Heart right ventricle (tissue), 16 donors: Measurements from ENCODE around the gene LY6G5B. TPM values are rescaled to one million over a fixed set of nuclear protein-coding genes. Genes with fewer than 3 reads are reported as not detected.

Source experiments
- ATAC-seq, 8 donors: fragments of 200-7000 bp; cut with Tn5 transposase; one replicate each; pipeline ENCODE4 v1.9.1; 2020; ENCODE audit warnings: mild to moderate bottlenecking in 8 of 8, moderate library complexity in 8 of 8, moderate number of reproducible peaks in 1 of 8
- DNase-seq, 2 donors: peaks; one replicate each; pipeline ENCODE4 v3.0.0-alpha.2; 2020
- H3K27ac ChIP-seq, 10 donors: fragments of 200-600 bp; sonication (generic) in 2 of 10; one replicate each; pipeline versions ENCODE4 v1.5.0 to v1.8.0; 2020 to 2022; ENCODE audit warnings: mild to moderate bottlenecking in 3 of 10
- H3K27me3 ChIP-seq, 7 donors: fragments of 200-600 bp; one replicate each; pipeline ENCODE4 v1.8.0; 2021 to 2022; ENCODE audit warnings: mild to moderate bottlenecking in 2 of 7
- H3K36me3 ChIP-seq, 9 donors: fragments of 200-600 bp; sonication (generic) in 1 of 9; one replicate each; pipeline versions ENCODE4 v1.5.0 to v1.8.0; 2020 to 2022; ENCODE audit warnings: mild to moderate bottlenecking in 2 of 9
- H3K4me1 ChIP-seq, 9 donors: fragments of 200-600 bp; sonication (generic) in 1 of 9; one replicate each; pipeline versions ENCODE4 v1.5.0 to v1.8.0; 2020 to 2022; ENCODE audit warnings: mild to moderate bottlenecking in 4 of 9
- H3K4me3 ChIP-seq, 10 donors: fragments of 200-600 bp; sonication (generic) in 2 of 10; one replicate each; pipeline versions ENCODE4 v1.5.0 to v1.8.0; 2020 to 2022; ENCODE audit warnings: mild to moderate bottlenecking in 7 of 10, moderate library complexity in 2 of 10
- H3K9me3 ChIP-seq, 11 donors: fragments of 200-600 bp in 10 of 11; sonication (generic) in 2 of 11; one replicate each; pipeline versions ENCODE4 v1.5.0 to v1.8.0; 2013 to 2022; ENCODE audit warnings: mild to moderate bottlenecking in 2 of 11, control low read depth in 1 of 11, moderate library complexity in 1 of 11
- WGBS, 2 donors: extraction: QIAGEN DNeasy Blood & Tissue Kit; methylation state at CpG; one replicate each; pipeline ENCODE4 v1.1.7; 2013; ENCODE audit warnings: inconsistent platforms in 1 of 2; 5-methylcytosine and 5-hydroxymethylcytosine counted together
- intact Hi-C, 10 donors: fragments of 100-400 bp; cut with DNase I; formaldehyde crosslinking; loops; one replicate each; pipeline versions ENCODE4 v1.11.1 to v1.14.2; 2022
- polyA plus RNA-seq, 2 donors: library from polyadenylated mRNA; stranded (reverse); fragments of 200-250 nt; gene quantifications; one replicate each; pipeline ENCODE4 v1.2.3, GENCODE V29; 2013
- total RNA-seq, 10 donors: library from RNA; stranded (reverse); fragmentation: NEBNext Ultra II Directional in 3 of 10; extraction: Animal tissue kit (Norgen Biotek cat#: 25700) in 3 of 10; gene quantifications; one replicate each; pipeline versions ENCODE4 v1.2.1 to v1.2.4, GENCODE V29; 2021 to 2023
- TF ChIP-seq, protein P1 (sequence below), 9 donors: fragments of 200-600 bp; sonication (generic) in 2 of 9; IDR thresholded peaks; one replicate each; pipeline versions ENCODE4 v1.5.0 to v1.8.0; 2021 to 2022; ENCODE audit warnings: antibody characterized with exemption in 9 of 9, mild to moderate bottlenecking in 5 of 9, moderate library complexity in 1 of 9
- donor health status: Arrhythmogenic right ventricular cardiomyopathy.
- donor health status: ischemic (EF 13 %, LVEDD 7.1; RV severe dilation, severe dysfunction).
- donor health status: healthy with polysubstance abuse.
- donor health status: DM: no; HTN: yes; CAD: no.
- donor health status: DM: no; HTN: no; CAD: no.
- donor health status: ischemic (EF 25% LVEDD 6.9; RV normal size, moderate dysfunction).
- donor health status: ischemic (EF 25% LVEDD 5.7; RV mildly dilated, moderate dysfunction).
- donor health status: healthy.
- donor health status: DM: yes; HTN: yes; CAD: no.
- donor health status: Ischemic cardiomyopathy.
- donor health status: ischemic (EF 35%, LVEDD 5.7; RV mildly dilated, moderate dysfunction).
- donor health status: nonischemic (EF 11% LVEDD 7.7; RV severe dilation, severe dysfunction).
- donor health status: DM: yes; HTN: yes; CAD: no.
- donor health status: PGD.
- donor health status: ischemic (EF 29% LVEDD 5.4; RV normal size, mild dysfunction).
- donor health status: nonischemic (EF 23%, LVEDD 6.1; RV moderate dilation, normal function).

Gene LY6G5B
- total and polyA plus RNA-seq, 12 donors: 2.4 to 7.3 (median 3.8) TPM

DNA sequence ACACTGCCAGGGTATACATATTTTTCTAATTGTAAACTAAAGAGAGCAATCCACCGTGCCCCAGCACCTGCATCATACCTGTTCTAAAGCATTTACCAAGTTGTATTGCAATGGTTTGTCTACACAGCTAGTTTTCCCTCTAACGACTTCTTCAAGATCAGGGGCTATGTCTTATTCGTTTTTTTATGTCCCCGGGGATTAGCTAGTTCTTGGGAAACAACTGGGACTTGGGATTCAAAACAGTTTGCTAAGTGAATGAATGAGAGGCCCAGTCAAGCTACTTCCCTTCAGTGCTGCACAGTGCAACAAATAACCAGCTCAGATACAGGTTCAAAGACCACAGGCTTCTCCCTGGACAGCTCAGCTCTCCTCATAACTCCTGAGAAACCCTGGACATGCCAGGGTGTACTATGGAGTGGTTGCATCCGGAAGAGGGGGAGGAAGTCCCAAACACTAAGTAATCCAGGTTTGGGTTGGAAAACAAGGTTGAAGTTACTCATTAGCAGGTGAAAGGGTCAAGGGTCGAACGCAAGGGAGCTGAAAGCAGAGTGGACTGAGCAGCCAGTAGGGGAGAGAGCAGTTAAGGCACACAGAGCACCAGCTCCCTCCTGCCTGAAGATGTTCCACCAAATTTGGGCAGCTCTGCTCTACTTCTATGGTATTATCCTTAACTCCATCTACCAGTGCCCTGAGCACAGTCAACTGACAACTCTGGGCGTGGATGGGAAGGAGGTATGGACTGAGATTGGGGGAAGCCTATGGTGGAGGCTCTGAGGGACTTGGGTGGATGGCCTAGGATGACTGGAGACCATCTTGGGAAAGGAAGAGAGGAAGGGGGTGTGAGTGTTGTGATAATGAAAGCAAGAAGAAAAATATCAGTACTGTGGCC, 14.2 kb upstream of the LY6G5B start, which contains the start of gene APOM:
Gene APOM (plus strand): TSS at position 546 of the 889 bp plus-strand sequence. CDS start 73 bp downstream, at position 619.
- Histone ChIP-seq H3K4me3 (no peak within 1 kb of the TSS), H3K27ac (no peak within 1 kb of the TSS), H3K36me3 (peaks cover 0 to 47% (median 0%) of the 10 kb centered on the region in 9 donors), H3K4me1 (peaks cover 12 to 63% (median 49%) of the 10 kb centered on the region in 9 donors), H3K9me3 (no peaks in the 10 kb centered on the region), H3K27me3 (no peaks in the 10 kb centered on the region)
- ATAC-seq: no peak
- TF ChIP-seq, protein P1, sequence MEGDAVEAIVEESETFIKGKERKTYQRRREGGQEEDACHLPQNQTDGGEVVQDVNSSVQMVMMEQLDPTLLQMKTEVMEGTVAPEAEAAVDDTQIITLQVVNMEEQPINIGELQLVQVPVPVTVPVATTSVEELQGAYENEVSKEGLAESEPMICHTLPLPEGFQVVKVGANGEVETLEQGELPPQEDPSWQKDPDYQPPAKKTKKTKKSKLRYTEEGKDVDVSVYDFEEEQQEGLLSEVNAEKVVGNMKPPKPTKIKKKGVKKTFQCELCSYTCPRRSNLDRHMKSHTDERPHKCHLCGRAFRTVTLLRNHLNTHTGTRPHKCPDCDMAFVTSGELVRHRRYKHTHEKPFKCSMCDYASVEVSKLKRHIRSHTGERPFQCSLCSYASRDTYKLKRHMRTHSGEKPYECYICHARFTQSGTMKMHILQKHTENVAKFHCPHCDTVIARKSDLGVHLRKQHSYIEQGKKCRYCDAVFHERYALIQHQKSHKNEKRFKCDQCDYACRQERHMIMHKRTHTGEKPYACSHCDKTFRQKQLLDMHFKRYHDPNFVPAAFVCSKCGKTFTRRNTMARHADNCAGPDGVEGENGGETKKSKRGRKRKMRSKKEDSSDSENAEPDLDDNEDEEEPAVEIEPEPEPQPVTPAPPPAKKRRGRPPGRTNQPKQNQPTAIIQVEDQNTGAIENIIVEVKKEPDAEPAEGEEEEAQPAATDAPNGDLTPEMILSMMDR (IDR thresholded peaks at IDR 0.05): no peak
- intact Hi-C loops: no loop called here
- DNase-seq: no peak
- WGBS, 2 donors: 84 to 86% methylated on average over 8 of the region's 8 CpGs

DNA sequence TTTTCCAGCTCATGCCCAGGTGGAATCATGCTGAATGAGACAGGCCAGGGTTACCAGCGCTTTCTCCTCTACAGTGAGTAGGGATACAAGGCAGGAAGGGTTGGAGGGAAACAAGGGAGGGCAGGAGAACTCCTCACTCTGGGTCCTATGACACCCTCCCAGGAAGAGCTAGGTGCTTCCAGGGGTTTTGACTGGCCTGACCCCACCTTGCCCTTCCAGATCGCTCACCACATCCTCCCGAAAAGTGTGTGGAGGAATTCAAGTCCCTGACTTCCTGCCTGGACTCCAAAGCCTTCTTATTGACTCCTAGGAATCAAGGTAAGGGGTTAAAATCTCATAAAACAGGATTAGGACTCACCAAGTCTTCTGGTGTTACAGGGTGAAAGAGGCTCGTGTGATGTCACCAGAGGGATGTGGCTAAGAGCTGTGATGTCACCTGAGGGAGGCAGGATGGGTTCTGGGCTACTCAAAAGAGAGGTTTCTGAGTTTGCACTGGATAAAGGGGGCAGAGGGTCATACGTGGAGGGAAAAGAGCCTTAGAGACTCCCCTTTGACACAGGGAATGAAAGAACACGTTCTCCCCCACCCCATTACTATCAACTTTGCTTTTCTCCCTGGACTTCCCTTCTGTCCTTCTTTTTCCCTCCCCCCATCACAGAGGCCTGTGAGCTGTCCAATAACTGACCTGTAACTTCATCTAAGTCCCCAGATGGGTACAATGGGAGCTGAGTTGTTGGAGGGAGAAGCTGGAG, 12.2 kb upstream of the LY6G5B start:
- TF ChIP-seq, protein P1 (IDR thresholded peaks at IDR 0.05): no peak
- ATAC-seq (no peak), DNase-seq (no peak)
- H3K27me3 ChIP-seq: no peaks in the 10 kb centered on the region
- peaks cover 16 to 70% (median 49%) of the 10 kb centered on the region in 9 donors for H3K4me1 ChIP-seq
- peaks cover 0 to 49% (median 0%) of the 10 kb centered on the region in 9 donors for H3K36me3 ChIP-seq
- H3K27ac ChIP-seq: peak overlapping the region in 1 of 10 donors; percentile 98
- 74 to 75% methylated on average over 6 of the region's 6 CpGs for WGBS, 2 donors
- intact Hi-C loops: no loop called here
- H3K4me3 ChIP-seq: no peak overlapping the region
- no peaks in the 10 kb centered on the region for H3K9me3 ChIP-seq

DNA sequence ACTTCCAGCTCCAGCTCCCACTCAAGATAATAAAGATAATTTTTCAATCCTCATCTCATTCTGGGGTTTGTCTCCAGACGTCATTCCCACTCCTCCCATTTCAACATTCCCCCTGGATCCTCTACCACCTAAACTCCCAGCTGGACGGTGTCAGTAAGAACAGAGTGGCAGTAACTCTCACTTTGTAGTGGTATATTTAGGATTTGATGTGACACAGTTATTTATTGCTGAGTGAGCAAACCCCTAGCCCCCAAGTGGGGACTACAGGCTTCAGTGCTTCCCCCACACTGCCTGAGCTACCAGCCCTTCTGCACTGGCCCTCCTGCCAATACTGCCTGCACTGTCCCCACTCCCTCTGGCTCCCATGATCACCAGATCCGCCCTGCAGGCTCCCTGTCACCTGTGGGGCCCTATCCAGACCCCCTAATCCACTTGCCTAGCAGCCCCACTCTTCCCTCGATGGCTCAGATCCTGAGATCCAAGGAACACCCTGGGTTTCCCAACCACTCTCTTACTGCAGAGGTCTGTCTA, 11.6 kb upstream of the LY6G5B start:
- intact Hi-C loops: no loop called here
- H3K27me3 ChIP-seq: no peaks in the 10 kb centered on the region
- no peaks in the 10 kb centered on the region for H3K9me3 ChIP-seq
- DNase-seq (no peak), ATAC-seq (no peak)
- H3K27ac ChIP-seq: peak overlapping the region in 2 of 10 donors; percentile 94 to 98
- H3K4me1 ChIP-seq: peaks cover 16 to 73% (median 53%) of the 10 kb centered on the region in 9 donors
- peaks cover 0 to 55% (median 0%) of the 10 kb centered on the region in 9 donors for H3K36me3 ChIP-seq
- TF ChIP-seq, protein P1 (IDR thresholded peaks at IDR 0.05): no peak
- 71 to 78% methylated on average over 4 of the region's 4 CpGs for WGBS, 2 donors
- peak overlapping the region in 1 of 10 donors; percentile 87 for H3K4me3 ChIP-seq
